Measurements from ENCODE around the gene MRNIP.
A peak's percentile ranks its signal among the peaks of the same experiment; 100 is the strongest.

GRCh38 chr5:179907556-179908324 is 49.1 kb upstream of the MRNIP start, which contains the start of gene TBC1D9B:
- no peak for TF ChIP-seq POLR2A (IDR thresholded peaks at IDR 0.05)
- TF ChIP-seq CTCF (IDR thresholded peaks at IDR 0.05): peak in 3 of 7 experiments; percentile 35 to 87 (median 38)
- TF ChIP-seq POLR2AphosphoS5 (IDR thresholded peaks at IDR 0.05): peak in 2 of 3 donors; percentile 57 to 64
- no peak for TF ChIP-seq EP300 (IDR thresholded peaks at IDR 0.05)
